GM15510 (cell line): ENCODE measurements around the gene DNAAF8.

Experiments
- POLR2A ChIP-seq: IDR thresholded peaks from 3 replicates; pipeline ENCODE4 v1.6.1; 2011; ENCODE audit warnings: borderline replicate concordance; ENCODE audit not compliant: insufficient read length; ENCODE audit errors: extremely low read depth

DNAAF8 gene

DNA sequence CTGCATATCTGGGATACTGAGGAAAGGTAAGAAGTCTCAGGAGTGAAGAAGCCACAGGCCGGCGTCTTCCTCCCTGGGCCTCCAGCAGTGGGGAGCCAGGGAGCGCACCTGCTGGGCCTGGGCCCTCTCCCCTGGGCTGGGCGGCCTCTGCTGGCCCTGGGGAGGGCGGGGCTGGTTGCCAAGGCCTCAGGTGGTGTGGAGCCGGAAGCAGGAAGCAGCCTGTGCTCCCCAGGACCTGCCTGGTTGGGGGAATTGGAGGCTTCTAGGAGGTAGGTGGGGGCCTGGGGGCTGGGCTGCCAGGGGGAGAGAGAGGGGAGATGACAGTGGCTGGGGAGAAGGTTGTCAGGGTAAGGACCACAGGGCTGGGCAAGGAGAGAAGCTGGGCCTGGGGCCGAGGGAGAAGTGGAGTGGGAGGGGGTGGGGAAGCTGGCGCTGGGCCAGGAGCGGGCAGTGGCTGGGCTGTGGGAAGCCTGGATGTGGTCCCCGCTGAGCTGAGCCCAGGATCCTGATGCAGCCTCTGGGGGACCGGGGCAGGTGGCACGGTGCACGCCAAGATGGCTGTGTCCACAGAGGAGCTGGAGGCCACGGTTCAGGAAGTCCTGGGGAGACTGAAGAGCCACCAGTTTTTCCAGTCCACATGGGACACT lies 61.0 kb downstream of the DNAAF8 start, which contains the start of gene SMIM22:
TSS of gene SMIM22 (plus strand) at position 189 of the 647 bp plus-strand sequence. CDS start at position 555, 366 bp downstream.
- no peak for TF ChIP-seq POLR2A

DNA sequence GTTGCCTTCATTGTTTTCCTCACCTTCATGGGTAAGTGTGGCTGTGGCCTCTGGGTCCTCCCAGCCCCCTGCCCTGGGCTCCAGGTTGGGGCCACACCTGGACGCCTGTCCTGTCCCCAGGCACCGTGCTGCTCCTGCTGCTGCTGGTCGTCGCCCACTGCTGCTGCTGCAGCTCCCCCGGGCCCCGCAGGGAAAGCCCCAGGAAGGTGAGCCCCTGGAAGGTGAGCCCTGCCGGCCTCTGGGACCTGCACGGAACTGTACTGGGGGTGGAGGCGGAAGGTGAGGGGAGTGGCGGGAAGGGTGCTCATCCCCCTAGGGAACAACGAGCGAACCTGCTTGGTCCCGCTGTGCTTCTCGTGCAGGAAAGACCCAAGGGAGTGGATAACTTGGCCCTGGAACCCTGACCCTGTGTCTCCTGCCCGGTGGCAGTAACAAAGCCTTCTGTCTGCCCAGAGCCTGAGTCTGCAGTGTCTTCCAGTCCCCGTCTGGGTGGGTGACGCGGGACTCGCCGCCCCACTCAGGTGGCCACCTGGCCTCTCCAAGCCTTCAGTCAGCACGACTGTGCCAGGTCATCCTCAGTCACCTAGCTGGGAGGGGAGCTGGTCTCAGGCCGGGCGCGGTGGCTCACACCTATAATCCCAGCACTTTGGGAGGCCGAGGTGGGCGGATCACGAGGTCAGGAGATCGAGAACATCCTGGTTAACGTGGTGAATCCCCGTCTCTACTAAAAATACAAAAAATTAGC lies 61.7 kb downstream of the DNAAF8 start:
- no peak for TF ChIP-seq POLR2A

DNA sequence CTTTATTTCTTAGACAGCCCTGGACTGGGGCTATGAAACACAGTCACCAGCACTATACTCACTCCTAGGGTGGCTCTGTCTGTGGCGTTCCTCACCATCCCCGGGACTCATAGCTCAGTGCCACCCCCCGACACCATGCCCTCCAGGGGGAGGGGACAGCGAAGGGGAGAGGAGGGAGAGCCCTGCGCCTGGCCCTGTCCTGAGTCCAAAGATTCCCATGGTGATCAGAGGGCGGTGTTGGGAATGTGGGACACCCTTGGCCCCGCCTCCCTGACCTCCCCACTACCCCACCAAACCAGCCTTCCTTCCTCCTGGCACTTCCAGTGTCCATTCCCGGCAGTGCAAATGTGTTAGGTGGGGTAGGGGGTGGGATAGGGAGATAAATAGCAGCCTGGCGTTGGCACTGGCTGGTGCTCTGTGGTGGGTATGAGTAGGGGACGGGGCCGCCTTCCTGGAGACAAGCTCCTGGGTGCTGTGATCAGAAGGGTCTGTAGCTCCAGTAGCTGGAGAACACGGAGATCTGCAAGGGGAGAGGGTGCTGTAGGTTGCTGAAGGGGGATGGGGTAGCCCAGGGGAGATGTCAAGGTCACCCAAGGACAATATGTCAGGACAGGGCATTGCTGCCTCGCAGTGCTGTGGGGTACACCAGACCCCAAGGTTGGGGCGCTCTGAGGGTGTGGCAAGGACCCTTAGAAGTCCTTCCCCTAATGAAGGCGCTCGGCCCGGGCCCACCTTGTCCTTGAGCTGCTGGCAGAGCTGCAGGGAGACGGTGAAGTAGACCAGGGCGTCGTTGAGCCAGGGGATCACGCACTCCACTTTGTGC lies 62.9 kb downstream of the DNAAF8 start:
- no peak for TF ChIP-seq POLR2A

DNA sequence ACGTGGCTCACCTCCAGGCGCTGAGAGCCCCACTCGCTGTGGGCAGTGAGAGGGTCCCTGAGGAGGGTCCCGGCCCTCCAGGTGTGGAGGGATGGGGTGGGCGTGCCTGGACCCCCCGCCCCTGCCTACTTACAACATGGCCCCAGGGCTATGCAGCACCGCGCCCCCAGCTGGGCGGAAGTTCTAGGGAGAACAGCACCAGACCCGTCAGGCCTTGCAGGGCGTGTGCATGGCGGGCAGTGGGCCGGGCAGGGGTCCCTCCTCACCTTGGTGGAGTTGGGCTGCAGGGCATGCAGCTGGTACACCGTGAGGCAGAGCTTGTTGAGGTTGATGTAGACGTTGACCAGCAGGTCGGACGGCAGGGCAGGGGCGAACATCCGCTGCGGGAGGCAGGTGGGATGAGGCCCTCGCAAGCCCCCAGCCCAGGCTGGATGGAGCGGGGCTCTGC lies 63.5 kb downstream of the DNAAF8 start:
- no peak for TF ChIP-seq POLR2A

DNA sequence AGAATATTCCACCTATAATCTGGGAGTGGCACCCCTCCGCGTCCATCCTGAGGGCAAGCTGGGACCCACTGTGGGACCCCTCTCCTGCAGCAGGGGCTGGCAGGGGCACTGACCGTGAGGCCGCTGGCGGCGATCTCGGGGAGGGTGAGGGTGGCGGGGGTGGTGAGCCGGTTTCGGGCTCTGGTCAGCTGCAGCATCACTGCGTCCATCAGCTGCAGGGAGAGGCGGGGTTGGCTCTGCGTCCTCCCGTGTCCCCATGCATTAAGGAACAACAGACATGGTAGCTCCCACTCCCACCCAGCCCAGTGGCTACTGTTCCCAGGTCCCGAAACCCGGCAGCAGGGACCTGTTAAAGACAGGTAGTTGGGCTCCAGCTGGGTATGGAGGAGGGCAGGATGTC lies 64.1 kb downstream of the DNAAF8 start:
- TF ChIP-seq POLR2A = no peak
